Right renal cortex interstitium (tissue), 3 donors: Measurements from ENCODE around the gene KCND3. TPM values are rescaled to one million over a fixed set of nuclear protein-coding genes. Genes with fewer than 3 reads are reported as not detected.

Experiments used
- DNase-seq, 3 donors: peaks; one replicate each; pipeline ENCODE4 v3.0.0-alpha.2; 2013; ENCODE audit warnings: low read depth in 3 of 3, low spot score in 2 of 3
- polyA plus RNA-seq, 3 donors: library from polyadenylated mRNA; unstranded; fragments of 120-200 nt; gene quantifications; one replicate each; pipeline ENCODE4 v1.2.1, GENCODE V29; 2013; ENCODE audit not compliant: insufficient read length in 3 of 3

The KCND3 gene
- polyA plus RNA-seq, 3 donors: 1.2 to 1.7 (median 1.3) TPM

DNA sequence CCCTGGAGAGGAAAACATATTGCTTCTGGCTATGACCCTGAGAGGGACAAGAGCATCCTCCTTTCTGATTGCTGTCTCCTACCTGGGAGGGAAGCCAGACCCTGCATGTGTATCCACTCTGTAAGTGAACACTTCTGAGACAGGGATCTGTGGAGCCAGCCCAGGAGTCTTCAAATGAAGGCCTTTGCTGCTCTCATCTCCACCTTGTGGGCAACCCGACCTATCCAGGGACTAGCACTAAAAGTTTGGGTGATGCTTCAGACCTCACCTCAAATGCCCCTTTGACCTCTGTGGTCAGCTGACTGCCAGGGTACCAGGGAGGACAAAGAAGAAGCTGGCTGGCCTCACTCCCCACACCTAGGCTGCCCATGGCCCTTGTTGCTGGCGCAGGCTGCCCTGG is 64.7 kb downstream of the KCND3 start:
- DNase-seq: no peak

DNA sequence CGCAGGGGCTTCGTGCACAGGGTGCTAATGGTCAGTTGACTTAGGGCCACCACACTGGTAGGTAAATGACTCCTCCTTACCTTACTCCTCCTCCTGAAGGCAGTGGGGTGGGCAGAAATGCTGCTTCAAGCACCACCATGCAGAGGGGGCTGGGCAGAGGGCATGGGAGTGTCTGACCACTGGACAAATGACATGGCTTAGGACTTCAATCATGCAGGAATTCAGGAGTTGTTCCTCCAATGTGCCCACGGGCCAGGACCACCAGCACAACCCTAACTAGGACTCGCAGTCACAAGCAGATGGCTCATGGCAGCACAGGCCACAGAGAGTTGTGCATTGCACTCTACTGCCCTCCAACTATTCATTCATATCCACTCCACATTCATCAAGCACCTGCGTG is 65.7 kb downstream of the KCND3 start:
- DNase-seq: no peak

DNA sequence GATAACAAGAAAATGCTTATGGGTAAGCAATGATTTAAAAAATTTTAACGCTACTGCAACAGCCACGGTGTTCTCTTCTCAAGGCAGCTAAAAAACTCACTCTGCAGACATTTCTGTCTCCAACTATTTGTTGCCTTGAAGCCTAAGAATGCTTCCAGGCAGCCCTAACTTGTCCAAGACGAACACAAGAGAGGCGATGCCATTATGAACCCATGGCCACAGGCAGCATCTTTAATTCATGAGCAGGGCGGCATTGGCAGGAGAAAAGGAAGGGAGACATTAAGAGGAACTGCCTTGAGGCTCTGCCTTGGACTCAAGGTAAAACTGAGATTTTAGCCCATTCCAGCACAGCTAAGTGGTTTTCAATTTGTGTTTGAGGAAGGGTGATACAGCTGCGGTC is 67.5 kb downstream of the KCND3 start:
- no peak for DNase-seq

DNA sequence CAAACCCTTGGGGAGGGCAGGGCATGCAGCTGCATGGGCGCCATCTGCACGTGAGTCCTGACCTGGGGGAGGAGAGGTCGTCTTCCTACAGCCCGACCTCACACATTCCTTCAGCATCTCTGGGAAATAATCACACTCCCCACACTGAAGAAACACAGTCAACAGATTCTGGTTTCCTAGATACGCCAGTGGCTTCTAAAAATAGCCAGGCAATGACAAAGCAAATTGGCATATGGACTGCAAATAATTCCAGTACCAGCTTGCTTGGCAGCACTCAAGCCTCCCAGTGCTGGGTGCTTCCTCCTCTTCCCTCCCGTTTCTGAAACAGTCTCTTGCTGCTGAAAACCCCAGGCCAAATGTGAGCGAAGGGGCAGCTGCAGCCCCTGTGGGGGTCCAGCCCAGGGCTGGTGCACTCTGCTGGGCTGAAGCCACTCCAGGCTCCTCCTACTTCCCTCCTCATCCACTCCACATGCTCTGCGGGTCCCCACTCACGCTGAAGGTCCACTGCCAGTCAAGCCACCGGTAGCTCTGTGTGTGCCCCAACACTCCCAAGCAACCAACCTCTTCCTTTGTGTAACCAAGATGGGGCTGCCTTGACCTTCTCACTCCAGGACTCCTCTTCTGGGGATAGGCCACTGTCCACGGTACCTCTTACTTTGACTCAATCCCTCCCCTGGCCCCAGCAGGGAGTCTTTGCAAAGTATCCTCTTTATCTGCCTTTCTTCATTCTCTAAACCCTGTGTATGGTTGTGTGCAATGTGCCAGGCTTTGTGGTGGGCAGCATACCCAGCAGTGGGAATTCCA is 69.0 kb downstream of the KCND3 start:
- DNase-seq: no peak

DNA sequence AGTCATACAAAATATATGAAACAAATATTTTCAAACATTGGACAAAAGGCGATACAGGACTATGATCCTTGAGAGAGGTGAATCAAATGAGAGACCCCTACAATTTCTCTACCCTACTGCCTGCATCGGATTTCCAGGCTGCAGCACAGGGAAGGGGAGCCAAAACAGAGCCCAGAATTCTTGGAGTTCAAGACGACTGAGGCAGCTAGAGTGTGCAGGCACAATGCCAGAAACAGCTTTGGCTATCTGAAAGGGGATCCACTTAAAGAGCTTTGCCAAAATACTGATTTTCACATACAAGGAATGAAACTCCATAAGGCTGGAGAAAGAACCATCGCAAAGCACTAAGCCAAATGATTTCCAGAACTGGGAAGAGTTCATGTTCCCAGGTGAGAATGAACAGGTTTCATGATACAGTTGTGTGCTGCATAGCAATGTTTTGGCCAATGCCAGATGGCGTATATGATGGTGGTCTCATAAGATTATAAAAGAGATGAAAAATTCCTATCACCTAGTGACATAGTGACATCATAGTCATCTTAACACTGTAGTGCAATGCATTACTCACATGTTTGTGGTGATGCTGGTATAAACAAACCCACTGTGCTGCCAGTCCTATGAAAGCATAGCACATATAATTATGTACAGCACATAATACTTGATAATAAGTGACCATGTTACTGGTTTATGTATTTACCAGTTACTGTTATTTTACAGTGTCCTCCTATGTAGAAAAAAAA is 77.5 kb downstream of the KCND3 start:
- DNase-seq: no peak

DNA sequence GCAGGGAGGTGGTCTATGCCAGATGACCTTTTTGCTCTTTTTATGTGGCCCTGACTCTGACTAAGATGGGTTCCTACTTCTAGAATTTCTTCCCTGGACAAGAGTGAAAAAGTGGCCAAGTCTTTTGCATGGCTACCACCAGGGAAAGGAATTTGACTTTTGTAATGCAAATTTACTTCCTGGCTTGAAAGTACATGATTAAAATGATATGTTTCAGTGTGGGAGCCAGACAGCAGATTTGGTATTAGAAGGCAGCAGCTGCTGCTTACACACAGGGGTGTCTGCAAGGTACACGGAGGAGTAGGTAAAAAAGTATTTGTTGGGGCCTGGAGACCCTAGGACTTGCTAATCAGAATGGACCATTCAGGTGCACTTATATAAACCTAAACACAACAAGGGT is 78.4 kb downstream of the KCND3 start:
- no peak for DNase-seq

DNA sequence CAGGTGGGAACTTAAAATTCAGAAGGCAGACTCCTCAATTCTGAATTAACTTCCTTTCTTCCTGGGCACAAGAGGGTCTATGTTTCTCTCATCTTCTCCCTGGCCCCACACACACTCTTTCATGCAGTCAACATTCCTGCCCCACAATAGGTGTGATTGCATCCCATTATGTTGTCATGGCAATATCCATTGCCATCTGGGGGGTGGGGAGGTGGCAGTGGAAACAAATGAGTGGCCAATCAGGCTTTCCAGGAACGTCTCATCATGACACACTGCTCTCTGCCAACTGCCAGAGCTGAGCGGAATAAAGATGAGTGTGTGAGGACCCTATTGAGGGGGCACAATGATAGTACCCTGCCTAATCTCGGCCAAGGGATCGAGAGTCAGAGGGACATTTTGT is 80.4 kb downstream of the KCND3 start:
- no peak for DNase-seq

DNA sequence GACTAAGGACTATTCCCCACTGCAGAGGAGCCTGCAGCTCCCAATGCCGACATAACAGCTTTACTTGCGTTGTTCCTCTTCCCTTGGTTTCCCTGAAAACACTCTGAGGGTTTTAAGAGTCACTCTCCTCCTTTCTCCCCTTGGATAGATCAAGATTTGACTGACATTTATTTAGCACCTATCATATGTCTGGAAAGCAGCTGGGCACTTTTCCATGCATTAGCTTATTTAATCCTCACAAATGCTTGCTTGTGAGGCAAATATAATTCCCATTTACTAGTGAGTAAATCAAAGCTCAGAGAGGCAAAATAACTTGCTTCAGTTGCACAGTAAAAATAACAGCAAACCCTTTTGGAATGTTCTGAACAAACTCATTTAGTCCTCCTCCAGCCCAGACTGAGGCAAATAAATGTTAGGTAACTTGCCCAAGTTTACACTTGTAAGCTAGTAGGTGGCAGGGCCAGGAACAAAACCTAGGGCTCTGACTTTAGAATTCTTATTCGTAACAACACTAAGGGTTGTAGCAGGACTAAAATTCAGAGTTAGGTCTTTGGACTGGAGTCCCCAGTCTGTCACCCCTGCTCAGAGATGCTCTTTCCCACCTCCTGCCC is 81.4 kb downstream of the KCND3 start:
- DNase-seq: no peak

DNA sequence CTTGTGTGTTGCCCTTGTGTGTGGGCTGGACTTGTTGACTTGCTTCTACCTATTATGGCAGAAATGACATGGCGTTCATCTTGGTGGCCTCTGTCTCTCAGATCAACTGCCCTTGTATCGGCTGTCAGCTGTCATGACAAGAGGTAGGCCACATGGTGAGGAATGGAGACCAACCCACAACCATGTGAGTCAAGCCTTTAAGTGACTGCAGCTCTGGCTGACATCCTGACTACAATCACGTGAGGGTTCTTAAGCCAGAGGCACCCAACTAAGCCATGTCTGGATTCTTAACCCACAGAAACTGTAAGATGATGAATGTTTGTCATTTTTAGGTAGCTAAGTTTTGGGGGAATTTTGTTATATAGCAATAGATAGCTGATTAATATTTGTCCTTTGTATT is 82.1 kb downstream of the KCND3 start:
- no peak for DNase-seq

DNA sequence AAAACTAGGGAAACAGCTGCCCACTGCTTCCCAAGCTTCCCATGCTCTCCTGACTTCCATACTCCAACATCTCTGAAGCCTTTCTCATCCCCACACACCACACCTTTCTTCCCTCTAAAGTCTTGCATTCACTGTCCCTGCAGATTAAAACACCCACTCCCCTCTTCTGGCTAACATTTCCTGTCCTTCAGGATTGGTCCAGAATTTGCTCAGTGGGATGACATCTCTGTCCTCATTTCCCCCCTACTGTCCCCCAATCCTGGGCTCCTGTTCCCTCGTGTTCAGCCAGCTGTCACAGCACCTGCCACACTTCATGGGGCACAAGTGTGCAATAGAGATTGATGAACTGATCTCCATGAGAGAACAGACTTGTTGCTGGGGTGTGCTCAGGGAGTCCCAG is 82.7 kb downstream of the KCND3 start:
- DNase-seq: no peak

DNA sequence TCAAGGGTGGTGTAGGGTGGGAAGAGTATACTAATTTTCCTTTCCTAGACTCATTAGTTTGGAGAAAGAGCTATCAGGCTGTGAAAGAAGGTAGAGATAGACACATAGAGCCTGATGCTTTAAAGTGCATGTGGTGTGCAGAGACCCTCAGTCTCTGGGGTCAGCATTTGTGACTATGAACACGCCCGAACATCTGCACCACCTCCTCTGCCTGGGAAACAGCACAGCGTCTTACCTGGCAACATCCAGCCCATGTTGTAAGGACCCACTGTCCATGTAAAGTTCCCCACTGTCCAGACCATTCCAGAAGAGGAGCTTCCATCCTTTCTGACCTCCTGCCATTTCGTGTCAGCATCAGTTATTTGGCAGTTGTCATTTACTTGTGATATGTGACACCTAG is 83.4 kb downstream of the KCND3 start:
- no peak for DNase-seq

DNA sequence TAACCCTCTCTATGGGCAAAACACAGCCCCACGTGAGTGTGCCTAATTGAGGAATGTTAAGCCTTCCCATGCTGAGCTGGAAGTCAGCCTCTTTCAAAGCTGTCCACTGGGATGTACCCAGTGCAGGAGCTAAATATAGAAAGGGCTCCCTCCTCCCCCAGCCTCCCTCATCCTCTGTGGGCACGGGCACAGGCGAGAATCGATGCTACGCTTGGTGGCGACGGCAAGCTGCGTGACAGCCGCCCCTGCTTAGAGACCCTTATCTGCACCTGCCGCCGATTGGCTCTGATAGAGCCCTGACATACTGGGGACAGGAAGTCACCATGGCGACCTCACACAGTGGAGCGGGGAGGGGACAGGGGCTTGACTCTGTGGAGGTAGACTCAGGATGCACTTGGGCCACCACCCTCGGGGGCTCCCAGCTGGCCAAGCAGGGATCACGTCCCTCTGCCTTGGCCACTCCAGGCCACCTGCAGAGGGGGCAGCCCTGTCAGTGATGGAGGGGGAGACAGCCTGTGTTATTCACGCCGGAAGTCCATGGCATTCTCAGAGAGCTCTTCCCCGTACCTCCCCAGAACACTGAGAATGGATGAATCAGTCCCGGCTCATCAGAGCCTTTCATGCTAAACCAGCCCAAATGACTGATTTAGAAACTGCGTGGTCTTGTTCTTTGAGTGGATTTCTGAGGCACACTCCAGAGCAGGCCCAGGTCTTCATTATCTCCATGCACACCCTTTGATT is 84.8 kb downstream of the KCND3 start:
- no peak for DNase-seq

DNA sequence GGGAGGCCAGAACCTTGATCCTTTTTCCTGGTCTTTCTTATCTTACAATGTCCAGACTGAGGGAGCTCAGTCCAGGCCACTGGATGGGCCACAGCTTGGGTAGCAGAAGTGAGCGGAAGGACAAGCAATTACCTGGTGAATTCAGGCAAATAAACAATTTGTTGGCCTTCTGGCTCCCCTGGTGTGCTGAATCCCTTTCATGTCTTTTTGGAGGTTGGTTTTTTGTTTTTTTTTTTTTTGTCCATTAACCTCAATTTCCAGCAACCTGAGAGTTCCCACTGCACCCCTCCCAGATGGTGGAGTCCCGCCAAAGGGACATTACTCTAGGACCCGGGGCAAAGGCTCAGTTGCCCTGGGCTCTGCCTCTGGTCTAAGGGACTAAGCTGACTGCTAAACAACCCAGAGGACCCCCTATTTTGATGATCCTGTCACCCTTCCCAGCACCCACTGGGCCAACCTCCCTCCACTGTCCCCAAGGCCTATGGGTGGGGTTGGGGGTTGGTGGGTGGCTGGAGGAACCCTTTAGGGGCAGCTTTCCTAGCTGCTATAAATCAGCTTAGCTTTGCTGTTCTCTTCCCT is 85.5 kb downstream of the KCND3 start:
- no peak for DNase-seq

DNA sequence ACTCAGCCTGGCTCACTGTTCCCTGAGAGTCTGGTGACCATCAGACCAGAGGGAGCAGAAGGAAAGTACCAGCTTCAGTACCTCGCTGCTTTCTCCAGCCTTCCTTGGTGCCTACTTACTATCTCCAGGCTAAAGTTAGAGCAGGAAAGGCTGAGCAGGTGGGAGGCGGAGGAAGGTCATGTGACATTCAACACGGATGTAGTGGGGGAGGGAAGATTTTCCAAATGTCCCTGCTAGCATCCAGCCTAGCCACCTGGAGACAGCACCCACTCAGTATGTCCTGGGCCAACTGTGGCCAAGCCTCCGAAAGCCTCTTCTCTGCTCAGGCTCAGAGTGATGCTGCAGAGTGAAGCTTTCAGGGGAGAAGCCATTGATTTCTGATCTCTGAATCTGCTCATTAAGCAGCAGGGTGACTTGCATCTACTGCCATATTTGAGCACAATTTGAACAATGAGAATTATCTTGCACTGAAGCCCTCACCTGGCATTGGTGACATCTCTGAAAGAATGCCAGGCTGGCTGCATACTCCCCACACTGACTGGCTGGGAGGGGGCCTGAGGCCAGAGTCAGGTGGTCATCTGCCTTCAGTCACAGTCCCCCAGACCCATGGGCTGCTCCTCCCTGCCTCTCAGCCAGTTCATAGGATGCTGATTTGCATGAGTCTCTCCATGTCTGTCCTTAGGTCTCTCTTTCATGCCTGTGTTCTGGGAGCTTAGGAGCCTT is 86.2 kb downstream of the KCND3 start:
- DNase-seq: no peak

DNA sequence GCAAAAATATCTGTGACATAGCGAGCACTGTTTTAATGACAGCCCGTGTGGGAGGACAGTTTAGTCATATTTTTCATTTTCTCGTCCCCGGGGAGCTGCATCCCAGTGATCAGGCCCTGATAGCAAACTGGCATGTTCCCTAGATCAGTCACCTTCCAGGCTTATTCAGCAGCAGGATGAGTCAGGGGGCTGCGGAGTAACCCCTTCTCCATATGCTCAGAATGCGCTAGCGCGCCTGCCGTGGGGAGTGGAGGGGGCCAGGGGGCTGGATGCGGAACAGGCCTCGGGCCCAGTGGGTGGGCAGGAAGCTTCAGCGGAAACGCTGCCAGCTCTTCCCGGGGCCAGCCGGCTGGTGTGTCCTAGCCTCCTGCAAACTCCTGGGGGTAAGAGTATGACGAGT is 94.0 kb downstream of the KCND3 start:
- no peak for DNase-seq

DNA sequence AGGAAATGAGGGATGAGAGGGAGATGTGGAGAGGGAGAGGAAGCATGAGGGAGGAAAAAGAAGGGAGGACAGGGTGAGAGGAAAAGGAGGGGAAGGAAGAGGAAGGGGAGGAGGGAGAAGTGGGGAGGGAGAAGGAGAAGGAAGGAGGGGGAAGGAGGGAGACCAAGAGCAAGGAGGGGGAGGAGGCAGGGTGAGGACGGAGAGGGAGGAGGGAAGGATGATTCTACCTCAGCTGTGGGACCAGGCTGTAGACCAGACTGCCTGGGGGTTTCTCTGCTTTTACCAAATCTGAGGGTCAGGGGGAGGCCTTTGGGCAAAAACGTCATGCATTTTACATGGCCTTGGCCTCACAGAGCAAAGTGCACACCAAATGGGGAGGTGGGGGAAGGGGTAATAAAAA is 94.5 kb downstream of the KCND3 start:
- no peak for DNase-seq

DNA sequence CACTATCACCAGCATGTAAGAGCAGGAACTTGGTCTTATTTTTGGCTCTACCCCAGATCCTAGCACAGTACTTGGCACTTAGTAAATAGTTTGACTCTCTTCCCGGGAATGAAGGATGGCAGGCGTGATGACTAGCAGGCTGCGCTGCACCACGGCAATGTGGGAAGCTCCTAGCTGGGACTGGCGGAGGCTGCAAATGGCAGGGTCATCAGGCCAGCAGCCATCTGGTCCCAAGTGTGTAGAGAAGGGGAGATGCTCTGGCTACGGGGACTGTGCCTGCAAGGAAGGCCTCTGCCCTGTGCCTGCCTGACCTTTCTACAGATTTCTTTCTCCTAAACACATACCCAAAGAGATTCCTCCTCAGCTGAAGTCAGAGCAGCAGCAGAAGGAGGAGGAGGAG is 95.0 kb downstream of the KCND3 start:
- DNase-seq: no peak

DNA sequence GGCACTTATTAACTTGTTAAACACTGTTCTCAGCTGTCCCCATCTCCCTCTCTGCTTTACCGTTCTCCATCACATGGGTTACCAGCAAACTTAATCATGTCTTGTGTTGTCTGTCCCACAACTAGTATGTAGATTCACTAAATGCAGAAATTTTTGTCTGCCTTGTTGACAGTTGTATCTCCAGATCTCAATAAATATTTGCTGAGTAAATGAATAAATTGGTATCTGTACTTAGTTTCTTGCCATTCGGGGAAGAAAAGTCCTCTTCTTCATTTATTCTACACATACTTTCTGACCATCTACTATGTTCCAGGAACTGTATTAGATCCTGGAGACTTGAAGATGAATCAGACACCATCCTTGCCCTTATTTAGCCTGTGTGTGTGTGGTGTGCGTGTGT is 97.9 kb downstream of the KCND3 start:
- DNase-seq: no peak

DNA sequence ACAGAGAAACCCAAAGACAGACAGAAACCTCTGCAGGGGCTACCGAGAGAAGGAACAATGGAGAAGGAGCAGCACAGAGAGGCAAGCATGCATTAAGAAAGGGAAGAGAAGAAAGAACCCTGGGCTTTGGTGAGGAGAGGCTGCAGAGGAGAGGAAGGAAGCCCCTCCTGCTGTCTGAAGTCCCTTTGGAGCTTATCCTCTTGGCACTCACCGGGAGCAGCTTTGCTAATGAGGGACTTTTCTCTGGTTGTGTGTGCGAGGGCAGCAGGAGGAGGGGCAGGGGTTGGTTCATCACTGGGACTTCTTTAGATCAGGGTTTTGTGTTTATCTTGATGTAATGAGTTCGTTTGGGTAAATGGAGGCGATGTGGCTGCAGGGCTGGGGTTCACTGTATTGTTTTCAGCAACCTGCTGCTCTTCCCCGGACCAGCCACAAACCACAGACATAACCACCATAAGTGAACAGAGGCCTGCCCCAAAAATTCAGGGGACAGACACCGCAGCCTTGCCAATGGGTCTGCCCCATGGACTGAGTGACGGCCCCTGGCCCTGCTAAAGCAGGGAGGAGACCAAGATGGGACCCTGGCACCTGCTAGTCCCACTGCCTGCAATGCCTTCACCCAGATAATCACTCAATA is 100.6 kb downstream of the KCND3 start:
- DNase-seq: no peak

DNA sequence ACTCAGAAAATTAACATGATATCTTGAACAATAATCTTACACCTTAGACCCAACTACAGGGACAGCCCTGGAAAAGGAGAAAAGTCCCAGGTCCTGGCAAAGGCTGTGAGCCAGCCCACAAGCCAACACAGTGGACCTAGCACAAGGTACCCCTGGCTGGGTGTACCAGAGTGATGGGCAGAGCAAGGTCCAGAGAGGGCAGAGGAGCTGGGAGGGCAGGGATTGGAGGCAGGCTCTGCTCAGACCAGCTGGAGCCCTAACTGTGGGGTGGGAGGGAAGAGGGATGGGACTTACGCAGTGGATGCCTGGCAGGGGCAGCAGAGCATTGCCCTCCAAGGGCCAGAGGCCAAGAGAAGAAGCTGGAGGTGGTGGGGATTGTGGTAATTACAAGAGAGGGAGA is 101.6 kb downstream of the KCND3 start:
- DNase-seq: no peak
